ENCODE results near the gene SLC18A2.

The SLC18A2 gene

DNA sequence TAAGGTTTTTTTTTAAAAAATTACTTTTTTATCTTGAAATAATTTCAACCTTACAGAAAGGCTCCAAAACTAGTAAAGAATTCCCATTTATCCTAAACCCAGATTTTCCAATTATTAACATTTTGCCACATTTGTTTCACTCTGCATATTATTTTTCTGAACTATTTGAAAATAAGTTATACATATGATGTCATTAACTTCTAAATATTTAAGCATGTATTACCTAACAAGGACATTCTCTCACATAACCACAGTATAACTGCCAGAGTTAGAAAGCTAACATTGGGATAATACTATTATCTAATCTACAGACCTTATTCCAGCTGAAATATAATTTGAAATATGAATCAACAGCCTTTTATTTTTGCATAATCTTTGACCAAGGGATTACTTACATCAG, 65.8 kb downstream of the SLC18A2 start:
- Histone ChIP-seq H3K27me3 (no peaks in the 10 kb centered on the region), H3K4me1 (no peaks in the 10 kb centered on the region), H3K9ac (no peak overlapping the region), H4K20me1 (peaks cover 11% of the 10 kb centered on the region), H3K4me3 (no peak overlapping the region), H3K27ac (no peak overlapping the region), H3K36me3 (peaks cover 42% of the 10 kb centered on the region), H3K4me2 (no peak overlapping the region), H3K9me3 (peaks cover 36% of the 10 kb centered on the region)
- no peak for TF ChIP-seq Cebpa-rat (IDR thresholded peaks at IDR 0.05)

GRCh38 chr10:117311261-117311660, 70.3 kb downstream of the SLC18A2 start:
- no peak for TF ChIP-seq Cebpa-rat (IDR thresholded peaks at IDR 0.05)

DNA sequence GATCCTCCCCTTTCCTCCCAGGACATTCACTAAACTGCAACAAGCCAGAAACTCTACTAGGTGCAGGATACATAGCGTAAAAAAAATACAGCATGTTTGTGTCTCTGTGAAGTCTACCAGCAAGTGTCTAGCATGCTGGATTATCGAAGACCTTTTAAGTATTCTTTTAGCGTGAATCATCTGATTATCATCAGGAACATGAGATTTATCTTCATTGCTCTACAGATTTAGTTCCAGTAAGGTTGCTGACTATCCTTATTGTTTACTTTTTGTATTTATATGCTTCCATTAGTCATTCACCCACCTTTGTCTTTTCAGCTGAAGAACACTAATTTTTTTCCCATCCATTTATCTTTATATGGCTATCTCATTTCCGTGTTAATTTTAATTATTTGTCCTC, 71.5 kb downstream of the SLC18A2 start:
- Histone ChIP-seq H3K36me3 (peaks cover 37% of the 10 kb centered on the region), H3K4me2 (no peak overlapping the region), H3K27ac (no peak overlapping the region), H3K9ac (no peak overlapping the region), H4K20me1 (peaks cover 12% of the 10 kb centered on the region), H3K9me3 (no peaks in the 10 kb centered on the region), H3K4me1 (no peaks in the 10 kb centered on the region), H3K27me3 (no peaks in the 10 kb centered on the region), H3K4me3 (no peak overlapping the region)
- TF ChIP-seq Cebpa-rat (IDR thresholded peaks at IDR 0.05) = no peak

More at GRCh38 chr10:117311261-117311660, 70.3 kb downstream of the SLC18A2 start:
- Histone ChIP-seq H3K4me2 (no peak overlapping the region), H3K4me1 (no peaks in the 10 kb centered on the region), H3K27ac (no peak overlapping the region), H3K36me3 (peaks cover 32% of the 10 kb centered on the region), H3K27me3 (no peaks in the 10 kb centered on the region), H4K20me1 (peaks cover 11% of the 10 kb centered on the region), H3K9ac (no peak overlapping the region), H3K4me3 (no peak overlapping the region), H3K9me3 (no peaks in the 10 kb centered on the region)

- no peak overlapping the region for H3K4me3 ChIP-seq
- H3K36me3 ChIP-seq = peaks cover 37% of the 10 kb centered on the region
- H3K9ac ChIP-seq = no peak overlapping the region
- H3K27me3 ChIP-seq = no peaks in the 10 kb centered on the region
- no peak overlapping the region for H3K4me2 ChIP-seq
- TF ChIP-seq Cebpa-rat (IDR thresholded peaks at IDR 0.05) = no peak
- H3K9me3 ChIP-seq = no peaks in the 10 kb centered on the region
- H4K20me1 ChIP-seq = peaks cover 24% of the 10 kb centered on the region
- no peaks in the 10 kb centered on the region for H3K4me1 ChIP-seq
- no peak overlapping the region for H3K27ac ChIP-seq
Measured at GRCh38 chr10:117313641-117314040, 72.7 kb downstream of the SLC18A2 start.

DNA sequence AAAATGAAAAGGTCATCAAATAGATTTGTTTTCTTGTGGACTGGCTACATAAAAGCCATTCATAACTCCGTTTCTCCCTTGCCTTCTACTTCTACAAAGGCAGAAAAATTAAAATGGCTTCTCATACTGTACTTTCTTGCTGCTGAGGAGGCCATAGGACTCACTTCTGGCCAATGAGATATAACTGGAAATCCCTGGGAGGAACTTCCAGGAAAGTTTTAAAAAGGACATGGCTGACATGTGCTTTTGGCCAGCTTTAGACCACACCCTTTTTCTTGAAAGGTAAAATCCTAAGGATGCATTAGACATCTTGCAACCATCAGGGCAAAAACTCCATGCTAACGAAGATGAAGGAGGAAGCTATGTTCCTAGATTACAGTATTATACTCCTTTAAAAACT, 75.8 kb downstream of the SLC18A2 start:
- peaks cover 32% of the 10 kb centered on the region for H3K36me3 ChIP-seq
- H3K4me2 ChIP-seq = no peak overlapping the region
- H3K27ac ChIP-seq = no peak overlapping the region
- TF ChIP-seq Cebpa-rat (IDR thresholded peaks at IDR 0.05) = no peak
- no peak overlapping the region for H3K4me3 ChIP-seq
- H3K27me3 ChIP-seq = no peaks in the 10 kb centered on the region
- no peaks in the 10 kb centered on the region for H3K9me3 ChIP-seq
- H3K9ac ChIP-seq = no peak overlapping the region
- peaks cover 42% of the 10 kb centered on the region for H4K20me1 ChIP-seq
- H3K4me1 ChIP-seq = no peaks in the 10 kb centered on the region

- H3K4me3 ChIP-seq = no peak overlapping the region
- peaks cover 64% of the 10 kb centered on the region for H4K20me1 ChIP-seq
Measured at GRCh38 chr10:117318909-117319308, 78.0 kb downstream of the SLC18A2 start.

GRCh38 chr10:117320050-117320665, 79.2 kb downstream of the SLC18A2 start:
- H3K9me3 ChIP-seq = peaks cover 3% of the 10 kb centered on the region; the same call in 1 of the 2 replicates
- no peak for TF ChIP-seq Cebpa-rat (IDR thresholded peaks at IDR 0.05)

More at GRCh38 chr10:117318909-117319308, 78.0 kb downstream of the SLC18A2 start:
- H3K36me3 ChIP-seq = peaks cover 23% of the 10 kb centered on the region
- no peaks in the 10 kb centered on the region for H3K4me1 ChIP-seq
- H3K4me2 ChIP-seq = no peak overlapping the region
- H3K27ac ChIP-seq = no peak overlapping the region
- H3K9ac ChIP-seq = no peak overlapping the region
- H3K9me3 ChIP-seq = no peaks in the 10 kb centered on the region
- TF ChIP-seq Cebpa-rat (IDR thresholded peaks at IDR 0.05) = no peak
- H3K27me3 ChIP-seq = no peaks in the 10 kb centered on the region

GRCh38 chr10:117322260-117322659, 81.3 kb downstream of the SLC18A2 start:
- no peak for TF ChIP-seq Cebpa-rat (IDR thresholded peaks at IDR 0.05)
- Histone ChIP-seq H3K27me3 (no peaks in the 10 kb centered on the region), H3K4me3 (no peak overlapping the region), H3K4me2 (no peak overlapping the region), H4K20me1 (peaks cover 82% of the 10 kb centered on the region), H3K9me3 (peaks cover 17% of the 10 kb centered on the region; the same call in 1 of the 2 replicates), H3K4me1 (no peaks in the 10 kb centered on the region), H3K27ac (no peak overlapping the region), H3K36me3 (peaks cover 25% of the 10 kb centered on the region), H3K9ac (no peak overlapping the region)

More at GRCh38 chr10:117320050-117320665, 79.2 kb downstream of the SLC18A2 start:
- Histone ChIP-seq H3K27ac (no peak overlapping the region), H3K36me3 (peaks cover 18% of the 10 kb centered on the region), H4K20me1 (peaks cover 76% of the 10 kb centered on the region), H3K4me2 (no peak overlapping the region), H3K9ac (no peak overlapping the region), H3K27me3 (no peaks in the 10 kb centered on the region), H3K4me1 (no peaks in the 10 kb centered on the region), H3K4me3 (no peak overlapping the region)

- TF ChIP-seq Cebpa-rat (IDR thresholded peaks at IDR 0.05) = no peak
- no peaks in the 10 kb centered on the region for H3K4me1 ChIP-seq
- H3K4me2 ChIP-seq = no peak overlapping the region
- peaks cover 30% of the 10 kb centered on the region for H3K36me3 ChIP-seq
- no peak overlapping the region for H3K27ac ChIP-seq
- no peak overlapping the region for H3K4me3 ChIP-seq
- H3K9me3 ChIP-seq = peaks cover 17% of the 10 kb centered on the region; the same call in 1 of the 2 replicates
- H3K27me3 ChIP-seq = no peaks in the 10 kb centered on the region
- peaks cover 77% of the 10 kb centered on the region for H4K20me1 ChIP-seq
- H3K9ac ChIP-seq = no peak overlapping the region
Measured at GRCh38 chr10:117324367-117324766, 83.5 kb downstream of the SLC18A2 start.

- Histone ChIP-seq H3K4me2 (no peak overlapping the region), H3K36me3 (peaks cover 35% of the 10 kb centered on the region), H3K9me3 (peaks cover 17% of the 10 kb centered on the region; the same call in 1 of the 2 replicates), H3K9ac (no peak overlapping the region), H3K27me3 (no peaks in the 10 kb centered on the region), H3K27ac (no peak overlapping the region), H3K4me3 (no peak overlapping the region), H3K4me1 (no peaks in the 10 kb centered on the region), H4K20me1 (peaks cover 65% of the 10 kb centered on the region)
- TF ChIP-seq Cebpa-rat (IDR thresholded peaks at IDR 0.05) = no peak
Measured at GRCh38 chr10:117327262-117327661, 86.3 kb downstream of the SLC18A2 start.
